ENCODE measurements around the gene C1orf232.

C1orf232 gene

DNA sequence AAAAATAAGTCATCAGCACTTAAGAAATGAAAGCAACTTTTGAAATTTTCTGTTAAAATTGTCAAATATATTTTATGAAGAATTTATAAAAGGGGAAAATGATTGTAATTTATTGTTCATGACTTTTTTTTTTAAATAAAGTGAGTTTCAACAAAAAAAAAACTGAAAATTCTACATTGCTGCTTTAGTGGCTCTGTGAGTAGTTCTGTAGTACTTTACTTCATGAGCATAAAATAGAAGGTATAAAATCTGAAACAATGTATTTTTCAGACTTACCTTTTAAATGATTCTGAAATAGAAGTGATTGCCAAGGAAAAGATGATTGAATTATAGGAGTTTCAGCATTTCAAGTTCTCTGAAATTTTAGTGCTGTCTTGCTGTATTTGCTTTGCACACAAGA is 43.4 kb downstream of the C1orf232 start:
- DNase-seq: no peak

GRCh38 chr1:26124418-26125331 is 44.1 kb downstream of the C1orf232 start:
- DNase-seq: no peak

GRCh38 chr1:26122988-26123973 is 45.5 kb downstream of the C1orf232 start:
- no peak for DNase-seq

DNA sequence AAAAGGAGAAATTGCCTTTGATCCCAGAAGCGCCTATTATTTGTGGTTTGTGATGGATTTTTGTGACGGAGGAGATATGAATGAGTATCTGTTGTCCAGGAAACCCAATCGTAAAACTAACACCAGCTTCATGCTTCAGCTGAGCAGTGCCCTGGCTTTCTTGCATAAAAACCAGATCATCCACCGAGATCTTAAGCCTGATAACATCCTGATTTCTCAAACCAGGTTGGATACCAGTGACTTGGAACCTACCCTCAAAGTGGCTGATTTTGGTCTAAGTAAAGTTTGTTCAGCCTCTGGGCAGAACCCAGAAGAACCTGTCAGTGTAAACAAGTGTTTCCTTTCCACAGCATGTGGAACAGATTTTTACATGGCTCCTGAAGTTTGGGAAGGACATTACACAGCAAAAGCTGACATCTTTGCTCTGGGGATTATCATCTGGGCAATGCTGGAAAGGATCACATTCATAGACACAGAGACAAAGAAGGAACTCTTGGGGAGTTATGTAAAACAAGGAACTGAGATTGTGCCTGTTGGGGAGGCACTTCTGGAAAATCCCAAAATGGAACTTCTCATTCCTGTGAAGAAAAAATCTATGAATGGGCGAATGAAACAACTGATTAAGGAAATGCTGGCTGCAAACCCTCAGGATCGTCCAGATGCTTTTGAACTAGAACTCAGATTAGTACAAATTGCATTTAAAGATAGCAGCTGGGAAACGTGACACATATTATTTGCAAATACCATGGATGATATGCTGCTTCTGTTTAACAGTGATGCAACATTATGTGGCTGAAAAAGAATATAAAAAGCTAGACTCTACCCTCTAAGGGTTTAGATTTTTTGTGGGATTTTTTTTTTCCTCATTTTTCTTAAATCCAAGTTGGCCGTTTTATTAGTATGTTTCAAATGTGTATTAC is 46.6 kb downstream of the C1orf232 start:
- no peak for DNase-seq

DNA sequence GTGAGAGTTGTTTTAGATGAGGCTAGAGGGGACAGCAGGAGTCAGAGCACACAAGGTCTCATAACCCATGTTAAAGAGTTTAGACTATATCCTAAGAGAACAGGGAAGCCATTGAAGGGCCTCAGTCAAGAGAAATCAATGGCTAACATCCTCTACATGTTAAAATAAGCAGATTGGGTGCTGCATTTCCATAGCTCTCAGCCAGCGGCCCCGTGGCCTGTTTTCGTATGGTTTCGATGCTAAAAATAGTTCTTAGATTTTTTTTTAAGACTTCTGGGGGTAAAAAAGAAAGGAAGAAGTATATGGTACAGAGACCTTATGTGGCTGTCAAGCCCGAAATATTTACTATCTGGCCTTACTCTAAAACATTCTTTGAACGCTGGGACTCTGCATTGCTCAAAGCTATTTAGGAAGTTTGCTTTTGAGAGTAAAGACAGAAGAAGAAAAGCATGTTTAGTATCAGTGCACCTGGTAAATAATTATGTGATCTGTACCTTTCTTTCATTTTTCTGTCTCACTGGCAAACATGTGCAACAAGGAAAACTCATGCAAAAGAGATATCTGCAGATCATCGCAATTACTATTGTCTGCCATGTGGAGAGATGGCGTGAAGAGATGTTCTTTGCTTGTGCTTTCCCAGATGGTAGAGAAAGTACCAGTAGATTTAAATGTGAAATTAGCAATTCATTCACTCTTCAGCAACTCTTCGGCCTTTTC is 48.7 kb downstream of the C1orf232 start:
- no peak for DNase-seq

- no peak for DNase-seq
Measured at GRCh38 chr1:26114165-26114927, 54.4 kb downstream of the C1orf232 start.
